K562 (cell line): ENCODE data around the gene FBLIM1. TPM values are rescaled to one million over a fixed set of nuclear protein-coding genes. Genes with fewer than 3 reads are reported as not detected.
A peak's percentile ranks its signal among the peaks of the same experiment; 100 is the strongest.

Experiments
- CHD1 ChIP-seq: fragments of 200-600 bp; sonication (generic); IDR thresholded peaks from one replicate; pipeline ENCODE4 v1.6.1; 2012; ENCODE audit warnings: mild to moderate bottlenecking, moderate library complexity, low read length, inconsistent platforms
- HDGF ChIP-seq: fragments of 450-650 bp; IDR thresholded peaks from 2 replicates; pipeline ENCODE4 v1.6.1; 2016
- KDM1A ChIP-seq, 2 experiments: fragments of 450-650 bp; IDR thresholded peaks; 2 replicates each; pipeline ENCODE4 v1.6.1; 2016; ENCODE audit warnings: mild to moderate bottlenecking in 2 of 2
- POLR2B ChIP-seq: fragments of 450-650 bp; IDR thresholded peaks from 2 replicates; pipeline ENCODE4 v1.6.1; 2018; ENCODE audit warnings: low read depth; ENCODE audit not compliant: partially characterized antibody
- POLR2G ChIP-seq: fragments of 200-400 bp; formaldehyde crosslinking; IDR thresholded peaks from 2 replicates; pipeline ENCODE4 v1.6.1; 2017; ENCODE audit warnings: low read depth, mild to moderate bottlenecking, antibody characterized with exemption, low read length, moderate library complexity
- PYGO2 ChIP-seq: fragments of 450-650 bp; IDR thresholded peaks from 2 replicates; pipeline ENCODE4 v1.6.1; 2016; ENCODE audit warnings: mild to moderate bottlenecking, missing genetic modification characterization, moderate library complexity, missing compliant biosample characterization
- RBM22 ChIP-seq: fragments of 200-400 bp; formaldehyde crosslinking; IDR thresholded peaks from 2 replicates; pipeline ENCODE4 v1.6.1; 2018; ENCODE audit warnings: low read length, low read depth; ENCODE audit not compliant: poor library complexity, severe bottlenecking
- SLC30A9 ChIP-seq: fragments of 250-450 bp; sonication (Bioruptor Pico); IDR thresholded peaks from 2 replicates; pipeline ENCODE4 v1.8.0; 2022; ENCODE audit warnings: mild to moderate bottlenecking, moderate library complexity
- U2AF1 ChIP-seq: fragments of 200-400 bp; formaldehyde crosslinking; optimal IDR thresholded peaks from 2 replicates; pipeline ENCODE3; 2017; ENCODE audit warnings: mild to moderate bottlenecking, low read depth, low read length, moderate library complexity
- ZFP1 ChIP-seq: fragments of 450-650 bp; formaldehyde crosslinking; IDR thresholded peaks from 2 replicates; pipeline ENCODE4 v1.4.0; 2020; ENCODE audit warnings: mild to moderate bottlenecking, mixed read lengths
- polyA plus RNA-seq, 8 experiments: library from polyadenylated mRNA; depleted of rRNA in 4 of 8; stranded (reverse) in 5 of 8; unstranded in 3 of 8; fragments of >200 nt; fragmentation: Nextera tagmentation in 2 of 8; fragmentation: Illumina TruSeq in 1 of 8; extraction: Ambion mirVana in 2 of 8; extraction: Trizol in 1 of 8; gene quantifications; 2 replicates each; pipeline versions ENCODE4 v1.2.1 to v1.2.3, GENCODE V29; 2011 to 2014; ENCODE audit warnings: inconsistent platforms in 1 of 8, missing spikeins in 1 of 8
- total RNA-seq, 7 experiments: library from RNA; depleted of rRNA in 6 of 7; stranded (reverse); fragments of >200 nt in 6 of 7; fragmentation: Illumina TruSeq in 2 of 7; extraction: Trizol in 2 of 7; gene quantifications; 2 replicates each; pipeline versions ENCODE4 v1.2.1 to v1.2.3, GENCODE V29; 2011 to 2021; ENCODE audit warnings: low replicate concordance in 1 of 7
- TF ChIP-seq, protein P1 (sequence below): fragments of 250-450 bp; sonication (Bioruptor Pico); IDR thresholded peaks from 2 replicates; pipeline ENCODE4 v1.4.0; 2020
- TF ChIP-seq, protein P2 (sequence below): fragments of 150-350 bp; IDR thresholded peaks from 2 replicates; pipeline ENCODE4 v1.6.1; 2014; ENCODE audit warnings: low read depth, mild to moderate bottlenecking, low read length, borderline replicate concordance
- TF ChIP-seq, protein P3 (sequence below): fragments of 200-800 bp; sonication (Bioruptor generic); IDR thresholded peaks from 2 replicates; pipeline ENCODE4 v1.6.1; 2017; ENCODE audit warnings: missing genetic modification characterization, missing compliant biosample characterization

Gene FBLIM1
- total and polyA plus RNA-seq, 9 of the 15 experiments (the other 6 are each of a cell fraction or from before 2014, with no cell fraction given) = 0.14 to 0.24 TPM; not detected in 7

DNA sequence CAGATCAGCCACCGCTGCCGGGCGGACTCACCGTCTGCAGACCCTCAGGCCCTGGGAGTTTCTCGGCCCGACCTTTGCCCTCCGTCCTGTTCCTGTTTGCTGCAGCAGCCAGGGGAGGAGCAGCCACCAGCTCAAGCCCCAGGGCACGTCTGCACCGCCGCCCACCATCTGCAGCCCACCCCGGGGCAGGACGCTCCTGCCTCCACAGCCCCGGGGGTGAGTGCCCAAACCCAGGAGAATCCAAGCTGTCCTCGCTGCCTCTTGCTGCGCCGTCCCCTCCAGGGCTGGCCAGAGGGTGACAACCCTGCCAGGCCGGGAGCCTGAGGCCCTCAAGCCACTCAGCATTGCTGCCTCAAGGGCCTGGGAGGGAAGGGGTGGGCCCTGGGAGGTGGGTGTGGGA lies 23.7 kb upstream of the FBLIM1 start (continued):
- TF ChIP-seq, protein P1, sequence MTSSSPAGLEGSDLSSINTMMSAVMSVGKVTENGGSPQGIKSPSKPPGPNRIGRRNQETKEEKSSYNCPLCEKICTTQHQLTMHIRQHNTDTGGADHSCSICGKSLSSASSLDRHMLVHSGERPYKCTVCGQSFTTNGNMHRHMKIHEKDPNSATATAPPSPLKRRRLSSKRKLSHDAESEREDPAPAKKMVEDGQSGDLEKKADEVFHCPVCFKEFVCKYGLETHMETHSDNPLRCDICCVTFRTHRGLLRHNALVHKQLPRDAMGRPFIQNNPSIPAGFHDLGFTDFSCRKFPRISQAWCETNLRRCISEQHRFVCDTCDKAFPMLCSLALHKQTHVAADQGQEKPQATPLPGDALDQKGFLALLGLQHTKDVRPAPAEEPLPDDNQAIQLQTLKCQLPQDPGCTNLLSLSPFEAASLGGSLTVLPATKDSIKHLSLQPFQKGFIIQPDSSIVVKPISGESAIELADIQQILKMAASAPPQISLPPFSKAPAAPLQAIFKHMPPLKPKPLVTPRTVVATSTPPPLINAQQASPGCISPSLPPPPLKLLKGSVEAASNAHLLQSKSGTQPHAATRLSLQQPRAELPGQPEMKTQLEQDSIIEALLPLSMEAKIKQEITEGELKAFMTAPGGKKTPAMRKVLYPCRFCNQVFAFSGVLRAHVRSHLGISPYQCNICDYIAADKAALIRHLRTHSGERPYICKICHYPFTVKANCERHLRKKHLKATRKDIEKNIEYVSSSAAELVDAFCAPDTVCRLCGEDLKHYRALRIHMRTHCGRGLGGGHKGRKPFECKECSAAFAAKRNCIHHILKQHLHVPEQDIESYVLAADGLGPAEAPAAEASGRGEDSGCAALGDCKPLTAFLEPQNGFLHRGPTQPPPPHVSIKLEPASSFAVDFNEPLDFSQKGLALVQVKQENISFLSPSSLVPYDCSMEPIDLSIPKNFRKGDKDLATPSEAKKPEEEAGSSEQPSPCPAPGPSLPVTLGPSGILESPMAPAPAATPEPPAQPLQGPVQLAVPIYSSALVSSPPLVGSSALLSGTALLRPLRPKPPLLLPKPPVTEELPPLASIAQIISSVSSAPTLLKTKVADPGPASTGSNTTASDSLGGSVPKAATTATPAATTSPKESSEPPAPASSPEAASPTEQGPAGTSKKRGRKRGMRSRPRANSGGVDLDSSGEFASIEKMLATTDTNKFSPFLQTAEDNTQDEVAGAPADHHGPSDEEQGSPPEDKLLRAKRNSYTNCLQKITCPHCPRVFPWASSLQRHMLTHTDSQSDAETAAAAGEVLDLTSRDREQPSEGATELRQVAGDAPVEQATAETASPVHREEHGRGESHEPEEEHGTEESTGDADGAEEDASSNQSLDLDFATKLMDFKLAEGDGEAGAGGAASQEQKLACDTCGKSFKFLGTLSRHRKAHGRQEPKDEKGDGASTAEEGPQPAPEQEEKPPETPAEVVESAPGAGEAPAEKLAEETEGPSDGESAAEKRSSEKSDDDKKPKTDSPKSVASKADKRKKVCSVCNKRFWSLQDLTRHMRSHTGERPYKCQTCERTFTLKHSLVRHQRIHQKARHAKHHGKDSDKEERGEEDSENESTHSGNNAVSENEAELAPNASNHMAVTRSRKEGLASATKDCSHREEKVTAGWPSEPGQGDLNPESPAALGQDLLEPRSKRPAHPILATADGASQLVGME (CRISPR knock-in tag) = no peak
- TF ChIP-seq POLR2G (peak; percentile 53; the same call in 1 of the 2 replicates), PYGO2 (tag) (no peak), CHD1 (no peak), POLR2B (peak; percentile 39), RBM22 (peak; percentile 72), SLC30A9 (CRISPR knock-in tag) (no peak), HDGF (no peak), U2AF1 (no peak), ZFP1 (CRISPR knock-in tag) (no peak), KDM1A (IDR thresholded peaks at IDR 0.05) (no peak)
- TF ChIP-seq, protein P2, sequence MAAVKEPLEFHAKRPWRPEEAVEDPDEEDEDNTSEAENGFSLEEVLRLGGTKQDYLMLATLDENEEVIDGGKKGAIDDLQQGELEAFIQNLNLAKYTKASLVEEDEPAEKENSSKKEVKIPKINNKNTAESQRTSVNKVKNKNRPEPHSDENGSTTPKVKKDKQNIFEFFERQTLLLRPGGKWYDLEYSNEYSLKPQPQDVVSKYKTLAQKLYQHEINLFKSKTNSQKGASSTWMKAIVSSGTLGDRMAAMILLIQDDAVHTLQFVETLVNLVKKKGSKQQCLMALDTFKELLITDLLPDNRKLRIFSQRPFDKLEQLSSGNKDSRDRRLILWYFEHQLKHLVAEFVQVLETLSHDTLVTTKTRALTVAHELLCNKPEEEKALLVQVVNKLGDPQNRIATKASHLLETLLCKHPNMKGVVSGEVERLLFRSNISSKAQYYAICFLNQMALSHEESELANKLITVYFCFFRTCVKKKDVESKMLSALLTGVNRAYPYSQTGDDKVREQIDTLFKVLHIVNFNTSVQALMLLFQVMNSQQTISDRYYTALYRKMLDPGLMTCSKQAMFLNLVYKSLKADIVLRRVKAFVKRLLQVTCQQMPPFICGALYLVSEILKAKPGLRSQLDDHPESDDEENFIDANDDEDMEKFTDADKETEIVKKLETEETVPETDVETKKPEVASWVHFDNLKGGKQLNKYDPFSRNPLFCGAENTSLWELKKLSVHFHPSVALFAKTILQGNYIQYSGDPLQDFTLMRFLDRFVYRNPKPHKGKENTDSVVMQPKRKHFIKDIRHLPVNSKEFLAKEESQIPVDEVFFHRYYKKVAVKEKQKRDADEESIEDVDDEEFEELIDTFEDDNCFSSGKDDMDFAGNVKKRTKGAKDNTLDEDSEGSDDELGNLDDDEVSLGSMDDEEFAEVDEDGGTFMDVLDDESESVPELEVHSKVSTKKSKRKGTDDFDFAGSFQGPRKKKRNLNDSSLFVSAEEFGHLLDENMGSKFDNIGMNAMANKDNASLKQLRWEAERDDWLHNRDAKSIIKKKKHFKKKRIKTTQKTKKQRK = no peak
- TF ChIP-seq, protein P3, sequence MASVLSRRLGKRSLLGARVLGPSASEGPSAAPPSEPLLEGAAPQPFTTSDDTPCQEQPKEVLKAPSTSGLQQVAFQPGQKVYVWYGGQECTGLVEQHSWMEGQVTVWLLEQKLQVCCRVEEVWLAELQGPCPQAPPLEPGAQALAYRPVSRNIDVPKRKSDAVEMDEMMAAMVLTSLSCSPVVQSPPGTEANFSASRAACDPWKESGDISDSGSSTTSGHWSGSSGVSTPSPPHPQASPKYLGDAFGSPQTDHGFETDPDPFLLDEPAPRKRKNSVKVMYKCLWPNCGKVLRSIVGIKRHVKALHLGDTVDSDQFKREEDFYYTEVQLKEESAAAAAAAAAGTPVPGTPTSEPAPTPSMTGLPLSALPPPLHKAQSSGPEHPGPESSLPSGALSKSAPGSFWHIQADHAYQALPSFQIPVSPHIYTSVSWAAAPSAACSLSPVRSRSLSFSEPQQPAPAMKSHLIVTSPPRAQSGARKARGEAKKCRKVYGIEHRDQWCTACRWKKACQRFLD (CRISPR knock-in tag) = no peak
